MM.1S (cell line): ENCODE measurements around the gene KDM2A.

ENCODE experiments used
- CTCF ChIP-seq: fragments of 300-600 bp; sonication (generic); IDR thresholded peaks from 2 replicates; pipeline ENCODE4 v1.5.1; 2016; ENCODE audit warnings: antibody characterized with exemption, low read length, mixed read lengths
- EZH2 ChIP-seq: fragments of 300-600 bp; sonication (generic); optimal IDR thresholded peaks from 2 replicates; pipeline ENCODE3; 2017; ENCODE audit warnings: low read depth, mild to moderate bottlenecking, antibody characterized with exemption, low read length, mixed read lengths

- TF ChIP-seq CTCF (no peak), EZH2 (no peak)
These were observed 17.1 kb downstream of the KDM2A start for GRCh38 chr11:67136156-67136555.
